ENCODE results near the gene ZNF275. TPM values are rescaled to one million over a fixed set of nuclear protein-coding genes. Genes with fewer than 3 reads are reported as not detected.

The ZNF275 gene
- total and polyA plus RNA-seq, 2 donors (not counting 1 experiment from before 2014, with no cell fraction given) = 8.8 to 17.6 TPM

DNA sequence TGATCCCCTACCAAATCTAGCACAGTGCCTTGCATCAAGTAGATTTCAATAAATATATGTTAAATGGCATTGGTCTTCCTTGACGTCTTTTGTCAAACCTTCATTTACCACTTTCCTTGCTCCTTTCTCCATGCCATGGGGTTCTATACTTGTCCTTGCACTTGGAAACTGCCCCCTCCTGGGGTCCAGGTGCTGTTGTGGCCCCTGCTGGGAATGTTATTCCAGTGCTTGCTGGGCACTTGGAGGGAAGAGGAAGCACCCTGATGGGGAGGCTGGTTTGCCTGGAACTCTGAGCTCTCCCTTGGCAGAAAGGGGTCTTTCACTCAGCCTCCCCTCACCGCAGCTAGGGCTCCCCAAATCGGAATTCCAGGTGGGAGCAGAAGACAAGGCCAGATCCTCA lies 18.9 kb downstream of the ZNF275 start:
- TF ChIP-seq, protein P1, sequence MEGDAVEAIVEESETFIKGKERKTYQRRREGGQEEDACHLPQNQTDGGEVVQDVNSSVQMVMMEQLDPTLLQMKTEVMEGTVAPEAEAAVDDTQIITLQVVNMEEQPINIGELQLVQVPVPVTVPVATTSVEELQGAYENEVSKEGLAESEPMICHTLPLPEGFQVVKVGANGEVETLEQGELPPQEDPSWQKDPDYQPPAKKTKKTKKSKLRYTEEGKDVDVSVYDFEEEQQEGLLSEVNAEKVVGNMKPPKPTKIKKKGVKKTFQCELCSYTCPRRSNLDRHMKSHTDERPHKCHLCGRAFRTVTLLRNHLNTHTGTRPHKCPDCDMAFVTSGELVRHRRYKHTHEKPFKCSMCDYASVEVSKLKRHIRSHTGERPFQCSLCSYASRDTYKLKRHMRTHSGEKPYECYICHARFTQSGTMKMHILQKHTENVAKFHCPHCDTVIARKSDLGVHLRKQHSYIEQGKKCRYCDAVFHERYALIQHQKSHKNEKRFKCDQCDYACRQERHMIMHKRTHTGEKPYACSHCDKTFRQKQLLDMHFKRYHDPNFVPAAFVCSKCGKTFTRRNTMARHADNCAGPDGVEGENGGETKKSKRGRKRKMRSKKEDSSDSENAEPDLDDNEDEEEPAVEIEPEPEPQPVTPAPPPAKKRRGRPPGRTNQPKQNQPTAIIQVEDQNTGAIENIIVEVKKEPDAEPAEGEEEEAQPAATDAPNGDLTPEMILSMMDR (IDR thresholded peaks at IDR 0.05) = no peak
- TF ChIP-seq EZH2 (IDR thresholded peaks at IDR 0.05; ENCODE audit: borderline replicate concordance, insufficient read depth, low read depth, low read length, poor library complexity, severe bottlenecking) = no peak
- Mint-ChIP-seq H3K27ac (no peak overlapping the region), H3K4me1 (peaks cover 6% of the 10 kb centered on the region), H3K4me3 (no peak overlapping the region), H3K9me3 (ENCODE audit: insufficient read depth) (no peaks in the 10 kb centered on the region), H3K27me3 (no peaks in the 10 kb centered on the region)
- peaks cover 0 to 10% of the 10 kb centered on the region in 2 experiments for H3K36me3 ChIP-seq (replicated peaks in 1 of 2; ENCODE audit: control extremely low read depth in 1 of 2, control insufficient read depth in 1 of 2, extremely low read depth in 1 of 2, insufficient read depth in 2 of 2, low read length in 1 of 2)
- H3K9me3 ChIP-seq (ENCODE audit: control extremely low read depth in 1 of 3, control insufficient read depth in 2 of 3, insufficient read depth in 1 of 3, low read length in 2 of 3) = peaks cover 0 to 1% (median 0%) of the 10 kb centered on the region in 3 donors
- H2AFZ ChIP-seq (ENCODE audit: insufficient read depth, low read depth, low read length, poor library complexity, severe bottlenecking) = no peak overlapping the region
- CTCF ChIA-PET = no interaction called here
- no peak overlapping the region for H3K4me3 ChIP-seq (ENCODE audit: control extremely low read depth in 1 of 5, extremely low read depth in 1 of 5, insufficient read depth in 1 of 5, low read depth in 2 of 5, low read length in 4 of 5)
- intact Hi-C loops (cut with micrococcal nuclease) = no loop called here
- no CpG with 5 or more reads among the region's 3 CpGs for WGBS (ENCODE audit: insufficient coverage)
- no peak overlapping the region for H3K27ac ChIP-seq (ENCODE audit: low read length in 2 of 2)
- no peak overlapping the region for H3K4me2 ChIP-seq (replicated peaks; ENCODE audit: low read depth, low read length, poor library complexity, severe bottlenecking)
- H3K4me1 ChIP-seq (ENCODE audit: control insufficient read depth in 2 of 2, insufficient read depth in 2 of 2, low read length in 2 of 2) = no peaks in the 10 kb centered on the region
- H3K79me2 ChIP-seq (ENCODE audit: control insufficient read depth, insufficient read depth, low read length) = no peaks in the 10 kb centered on the region
- POLR2A ChIA-PET = no interaction called here
- DNase-seq (no peak), ATAC-seq (ENCODE audit: low read depth) (no peak)
- no peak overlapping the region for H3K9ac ChIP-seq (ENCODE audit: low read length)
- no peaks in the 10 kb centered on the region for H3K27me3 ChIP-seq (replicated peaks in 1 of 4; ENCODE audit: control extremely low read depth in 1 of 4, control insufficient read depth in 3 of 4, insufficient read depth in 4 of 4, low read length in 3 of 4)
- no peaks in the 10 kb centered on the region for H4K20me1 ChIP-seq (ENCODE audit: control insufficient read depth, insufficient read depth, low read length, poor library complexity, severe bottlenecking)

DNA sequence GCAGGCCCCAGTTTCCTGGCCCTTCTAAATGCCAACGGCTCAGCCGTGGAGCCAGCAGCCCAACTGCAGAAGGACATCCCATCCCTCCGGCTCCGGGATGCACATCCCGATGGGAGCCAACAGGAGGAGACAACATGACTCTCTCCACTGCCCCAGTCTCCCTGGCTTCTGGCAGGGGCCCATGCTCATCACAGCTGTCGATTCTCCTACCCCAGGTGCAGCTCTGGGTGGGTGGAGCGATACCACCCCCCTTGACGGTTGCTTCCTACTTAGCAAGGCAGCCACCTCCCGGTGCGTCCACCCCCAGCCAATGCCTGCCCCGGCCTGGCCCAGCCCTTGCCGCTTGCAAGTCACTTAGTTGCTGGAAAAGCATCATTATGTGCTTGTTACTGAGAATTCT lies 19.5 kb downstream of the ZNF275 start:
- no peak overlapping the region for H3K9ac ChIP-seq (ENCODE audit: low read length)
- intact Hi-C loops (cut with micrococcal nuclease) = no loop called here
- H3K4me3 Mint-ChIP-seq = no peak overlapping the region
- H3K27me3 Mint-ChIP-seq = no peaks in the 10 kb centered on the region
- ATAC-seq (ENCODE audit: low read depth) (no peak), DNase-seq (no peak)
- H3K4me1 Mint-ChIP-seq = peaks cover 6% of the 10 kb centered on the region
- H3K9me3 Mint-ChIP-seq (ENCODE audit: insufficient read depth) = no peaks in the 10 kb centered on the region
- no peak overlapping the region for H3K4me2 ChIP-seq (replicated peaks; ENCODE audit: low read depth, low read length, poor library complexity, severe bottlenecking)
- H3K27ac ChIP-seq (ENCODE audit: low read length in 2 of 2) = no peak overlapping the region
- no peaks in the 10 kb centered on the region for H3K4me1 ChIP-seq (ENCODE audit: control insufficient read depth in 2 of 2, insufficient read depth in 2 of 2, low read length in 2 of 2)
- TF ChIP-seq, protein P1 (IDR thresholded peaks at IDR 0.05) = no peak
- H4K20me1 ChIP-seq (ENCODE audit: control insufficient read depth, insufficient read depth, low read length, poor library complexity, severe bottlenecking) = no peaks in the 10 kb centered on the region
- peaks cover 0 to 9% of the 10 kb centered on the region in 2 experiments for H3K36me3 ChIP-seq (replicated peaks in 1 of 2; ENCODE audit: control extremely low read depth in 1 of 2, control insufficient read depth in 1 of 2, extremely low read depth in 1 of 2, insufficient read depth in 2 of 2, low read length in 1 of 2)
- H3K9me3 ChIP-seq (ENCODE audit: control extremely low read depth in 1 of 3, control insufficient read depth in 2 of 3, insufficient read depth in 1 of 3, low read length in 2 of 3) = peaks cover 0 to 7% (median 3%) of the 10 kb centered on the region in 3 donors
- no peaks in the 10 kb centered on the region for H3K27me3 ChIP-seq (replicated peaks in 1 of 4; ENCODE audit: control extremely low read depth in 1 of 4, control insufficient read depth in 3 of 4, insufficient read depth in 4 of 4, low read length in 3 of 4)
- ChIA-PET CTCF (no interaction called here), POLR2A (no interaction called here)
- H2AFZ ChIP-seq (ENCODE audit: insufficient read depth, low read depth, low read length, poor library complexity, severe bottlenecking) = no peak overlapping the region
- H3K79me2 ChIP-seq (ENCODE audit: control insufficient read depth, insufficient read depth, low read length) = no peaks in the 10 kb centered on the region
- WGBS (ENCODE audit: insufficient coverage) = 89% methylated on average over 10 of the region's 12 CpGs
- no peak overlapping the region for H3K27ac Mint-ChIP-seq
- H3K4me3 ChIP-seq (ENCODE audit: control extremely low read depth in 1 of 5, extremely low read depth in 1 of 5, insufficient read depth in 1 of 5, low read depth in 2 of 5, low read length in 4 of 5) = no peak overlapping the region
